Measurements from ENCODE around the gene CNTN4.

CNTN4 gene

DNA sequence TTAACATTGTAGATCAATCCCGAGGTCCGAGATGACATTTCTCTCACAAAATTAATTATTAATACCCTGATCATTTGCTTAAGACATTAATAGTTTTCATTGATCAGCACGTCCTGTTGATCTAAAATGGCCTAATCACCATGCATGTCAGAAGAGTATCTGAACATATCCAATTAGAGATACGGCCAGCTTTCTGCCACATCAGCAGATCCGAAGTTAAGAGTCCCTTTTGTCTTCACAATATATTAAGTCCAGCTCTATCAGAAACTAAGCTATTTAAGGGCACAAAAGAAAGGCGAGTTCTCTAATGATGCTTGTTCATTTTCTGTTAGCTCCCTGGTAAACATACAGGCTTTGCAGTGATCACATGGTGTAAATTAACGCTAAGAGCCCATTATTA, 470.3 kb downstream of the CNTN4 start:
- H3K4me3 ChIP-seq (replicated peaks in 1 of 2; ENCODE audit: low read depth in 2 of 2, low read length in 2 of 2) = no peak overlapping the region
- TF ChIP-seq, protein P1, sequence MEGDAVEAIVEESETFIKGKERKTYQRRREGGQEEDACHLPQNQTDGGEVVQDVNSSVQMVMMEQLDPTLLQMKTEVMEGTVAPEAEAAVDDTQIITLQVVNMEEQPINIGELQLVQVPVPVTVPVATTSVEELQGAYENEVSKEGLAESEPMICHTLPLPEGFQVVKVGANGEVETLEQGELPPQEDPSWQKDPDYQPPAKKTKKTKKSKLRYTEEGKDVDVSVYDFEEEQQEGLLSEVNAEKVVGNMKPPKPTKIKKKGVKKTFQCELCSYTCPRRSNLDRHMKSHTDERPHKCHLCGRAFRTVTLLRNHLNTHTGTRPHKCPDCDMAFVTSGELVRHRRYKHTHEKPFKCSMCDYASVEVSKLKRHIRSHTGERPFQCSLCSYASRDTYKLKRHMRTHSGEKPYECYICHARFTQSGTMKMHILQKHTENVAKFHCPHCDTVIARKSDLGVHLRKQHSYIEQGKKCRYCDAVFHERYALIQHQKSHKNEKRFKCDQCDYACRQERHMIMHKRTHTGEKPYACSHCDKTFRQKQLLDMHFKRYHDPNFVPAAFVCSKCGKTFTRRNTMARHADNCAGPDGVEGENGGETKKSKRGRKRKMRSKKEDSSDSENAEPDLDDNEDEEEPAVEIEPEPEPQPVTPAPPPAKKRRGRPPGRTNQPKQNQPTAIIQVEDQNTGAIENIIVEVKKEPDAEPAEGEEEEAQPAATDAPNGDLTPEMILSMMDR (IDR thresholded peaks at IDR 0.05; ENCODE audit: low read depth, low read length) = no peak
- DNase-seq (ENCODE audit: low read depth in 2 of 2) = no peak

DNA sequence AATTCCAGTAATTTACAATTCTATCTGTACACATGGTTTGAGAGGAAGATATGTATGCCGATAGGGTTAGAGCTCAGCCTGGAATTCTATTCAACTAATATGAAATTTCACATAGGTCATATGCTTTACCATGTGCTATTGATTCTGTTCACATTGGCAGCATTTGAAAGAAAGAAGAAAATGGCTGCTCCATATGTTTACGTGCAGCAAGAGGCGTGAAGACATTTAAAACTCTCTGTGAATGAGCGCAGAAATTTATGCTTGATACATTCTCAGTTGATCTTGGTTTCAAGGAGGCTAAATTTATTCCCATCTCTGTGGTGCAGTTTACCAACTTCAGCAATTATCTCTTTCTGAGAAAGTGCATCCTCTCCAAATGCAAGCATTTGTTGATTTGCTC, 478.9 kb downstream of the CNTN4 start:
- TF ChIP-seq, protein P1 (IDR thresholded peaks at IDR 0.05; ENCODE audit: low read depth, low read length) = no peak
- no peak for DNase-seq (ENCODE audit: low read depth in 2 of 2)
- H3K4me3 ChIP-seq (replicated peaks in 1 of 2; ENCODE audit: low read depth in 2 of 2, low read length in 2 of 2) = no peak overlapping the region

- TF ChIP-seq, protein P1 (IDR thresholded peaks at IDR 0.05; ENCODE audit: low read depth, low read length) = no peak
- H3K4me3 ChIP-seq (replicated peaks in 1 of 2; ENCODE audit: low read depth in 2 of 2, low read length in 2 of 2) = no peak overlapping the region
- DNase-seq (ENCODE audit: low read depth in 2 of 2) = no peak
These were observed 479.9 kb downstream of the CNTN4 start for GRCh38 chr3:2578560-2578959.

DNA sequence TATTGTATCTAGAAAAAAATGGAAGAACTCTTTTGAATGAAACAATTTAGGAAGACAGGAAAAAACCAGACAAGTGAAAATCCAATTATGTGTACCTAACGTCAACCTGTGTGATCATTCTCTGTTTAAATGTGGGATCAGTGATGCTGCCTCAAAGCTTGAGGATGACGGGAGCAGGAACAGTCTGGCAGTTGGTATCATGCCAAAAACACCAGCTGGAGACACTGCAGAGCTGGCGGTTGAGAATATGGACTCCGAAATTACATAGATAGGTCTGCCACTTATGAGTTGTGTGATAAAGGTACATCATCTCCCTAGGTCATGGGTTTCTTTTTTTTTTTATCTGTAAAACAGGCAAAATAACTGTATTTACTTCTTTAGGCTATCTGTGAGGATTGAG, 480.5 kb downstream of the CNTN4 start:
- DNase-seq (ENCODE audit: low read depth in 2 of 2) = no peak
- H3K4me3 ChIP-seq (replicated peaks in 1 of 2; ENCODE audit: low read depth in 2 of 2, low read length in 2 of 2) = no peak overlapping the region
- TF ChIP-seq, protein P1 (IDR thresholded peaks at IDR 0.05; ENCODE audit: low read depth, low read length) = no peak

DNA sequence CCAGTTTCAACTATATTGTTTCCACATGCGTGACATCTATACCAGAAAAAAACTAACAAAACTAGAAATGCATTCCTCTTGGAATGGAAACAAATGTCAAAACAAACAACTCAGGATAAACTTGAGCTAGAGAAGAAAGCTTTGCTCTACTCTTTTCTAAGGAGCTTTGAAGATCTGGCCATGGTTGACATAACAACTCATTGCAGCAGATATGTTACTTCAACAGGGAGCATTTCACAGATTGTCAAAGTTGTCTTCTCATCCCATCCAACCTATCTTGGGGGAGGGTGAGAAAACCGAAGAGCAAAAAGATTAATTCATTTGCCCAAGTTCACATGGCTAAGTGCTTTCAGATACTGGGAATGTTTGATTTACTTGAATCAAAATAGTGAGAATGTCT, 484.4 kb downstream of the CNTN4 start:
- DNase-seq (ENCODE audit: low read depth in 2 of 2) = no peak
- TF ChIP-seq, protein P1 (IDR thresholded peaks at IDR 0.05; ENCODE audit: low read depth, low read length) = no peak
- H3K4me3 ChIP-seq (replicated peaks in 1 of 2; ENCODE audit: low read depth in 2 of 2, low read length in 2 of 2) = no peak overlapping the region

GRCh38 chr3:2589336-2589969, 490.8 kb downstream of the CNTN4 start:
- no peak for DNase-seq (ENCODE audit: low read depth in 2 of 2)
- TF ChIP-seq, protein P1 (IDR thresholded peaks at IDR 0.05; ENCODE audit: low read depth, low read length) = no peak
- H3K4me3 ChIP-seq (replicated peaks in 1 of 2; ENCODE audit: low read depth in 2 of 2, low read length in 2 of 2) = no peak overlapping the region

DNA sequence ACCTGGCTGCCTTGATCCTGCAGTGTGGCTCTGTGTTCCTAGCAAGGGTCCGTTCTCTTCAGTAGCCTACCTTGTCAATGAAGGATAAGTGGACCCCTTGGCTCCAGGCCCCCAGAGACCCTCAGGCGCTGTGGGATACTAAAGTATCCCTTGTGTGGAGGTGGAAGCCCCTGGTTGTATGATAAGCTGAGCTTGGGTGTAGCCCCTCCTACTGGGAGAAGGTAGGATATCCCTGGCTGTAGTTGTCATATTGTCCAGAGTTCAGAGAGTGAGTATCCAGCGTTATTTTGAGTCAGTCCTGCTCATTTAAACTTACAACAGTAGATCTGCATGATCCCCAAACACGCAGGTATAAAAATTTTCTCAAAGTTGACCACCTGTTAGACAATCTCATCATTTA, 496.8 kb downstream of the CNTN4 start:
- H3K4me3 ChIP-seq (replicated peaks in 1 of 2; ENCODE audit: low read depth in 2 of 2, low read length in 2 of 2) = no peak overlapping the region
- TF ChIP-seq, protein P1 (IDR thresholded peaks at IDR 0.05; ENCODE audit: low read depth, low read length) = no peak
- DNase-seq (ENCODE audit: low read depth in 2 of 2) = no peak

Data from cardiac fibroblast (primary cell).